Measurements from ENCODE around the gene SLC13A2.

DNA sequence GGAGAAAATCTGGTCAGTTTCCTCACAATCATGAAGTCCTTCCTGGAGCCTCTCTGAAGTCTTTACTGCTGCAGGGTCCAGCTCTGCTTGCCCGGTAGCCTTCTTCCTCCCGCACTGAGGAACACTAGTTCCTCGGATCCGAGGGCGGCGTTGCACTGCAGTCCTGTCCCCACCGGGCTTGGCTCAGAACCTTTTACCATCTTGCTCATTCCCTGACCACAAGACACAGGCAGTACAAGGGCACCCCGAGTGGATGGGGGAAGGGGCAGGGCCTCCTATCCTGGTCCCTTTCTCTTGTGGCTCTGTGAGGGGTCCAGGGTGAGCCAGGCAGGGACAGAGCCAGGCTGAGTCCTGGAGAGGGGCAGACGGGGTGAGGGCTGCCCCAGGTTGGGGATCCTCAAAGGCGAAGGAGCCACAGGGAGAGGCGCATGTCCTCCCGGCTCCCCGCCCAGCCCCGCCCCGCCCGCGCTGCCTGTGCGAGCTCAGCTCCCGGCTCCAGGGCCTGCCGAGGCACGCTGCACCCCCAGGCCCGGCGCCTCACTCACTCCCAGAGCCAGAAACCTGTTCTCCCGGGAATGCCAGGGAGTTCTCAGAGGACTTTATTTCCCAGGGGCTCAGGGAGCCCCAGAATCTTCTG, 34.2 kb downstream of the SLC13A2 start:
- TF ChIP-seq EZH2 (IDR thresholded peaks at IDR 0.05; ENCODE audit: low read depth, unreplicated experiment) (no peak), JUNB (IDR thresholded peaks at IDR 0.05; ENCODE audit: unreplicated experiment) (no peak), CREB1 (CRISPR knock-in tag; IDR thresholded peaks at IDR 0.05; ENCODE audit: low read depth) (no peak), EZH2phosphoT487 (IDR thresholded peaks at IDR 0.05; ENCODE audit: unreplicated experiment) (no peak), POLR2AphosphoS5 (IDR thresholded peaks at IDR 0.05; ENCODE audit: low read depth) (no peak), NANOG (IDR thresholded peaks at IDR 0.05; ENCODE audit: borderline replicate concordance) (no peak)
- TF ChIP-seq, protein P1, sequence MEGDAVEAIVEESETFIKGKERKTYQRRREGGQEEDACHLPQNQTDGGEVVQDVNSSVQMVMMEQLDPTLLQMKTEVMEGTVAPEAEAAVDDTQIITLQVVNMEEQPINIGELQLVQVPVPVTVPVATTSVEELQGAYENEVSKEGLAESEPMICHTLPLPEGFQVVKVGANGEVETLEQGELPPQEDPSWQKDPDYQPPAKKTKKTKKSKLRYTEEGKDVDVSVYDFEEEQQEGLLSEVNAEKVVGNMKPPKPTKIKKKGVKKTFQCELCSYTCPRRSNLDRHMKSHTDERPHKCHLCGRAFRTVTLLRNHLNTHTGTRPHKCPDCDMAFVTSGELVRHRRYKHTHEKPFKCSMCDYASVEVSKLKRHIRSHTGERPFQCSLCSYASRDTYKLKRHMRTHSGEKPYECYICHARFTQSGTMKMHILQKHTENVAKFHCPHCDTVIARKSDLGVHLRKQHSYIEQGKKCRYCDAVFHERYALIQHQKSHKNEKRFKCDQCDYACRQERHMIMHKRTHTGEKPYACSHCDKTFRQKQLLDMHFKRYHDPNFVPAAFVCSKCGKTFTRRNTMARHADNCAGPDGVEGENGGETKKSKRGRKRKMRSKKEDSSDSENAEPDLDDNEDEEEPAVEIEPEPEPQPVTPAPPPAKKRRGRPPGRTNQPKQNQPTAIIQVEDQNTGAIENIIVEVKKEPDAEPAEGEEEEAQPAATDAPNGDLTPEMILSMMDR (conservative IDR thresholded peaks at IDR 0.05; ENCODE audit: low read depth in 2 of 2): no peak
- TF ChIP-seq, protein P2, sequence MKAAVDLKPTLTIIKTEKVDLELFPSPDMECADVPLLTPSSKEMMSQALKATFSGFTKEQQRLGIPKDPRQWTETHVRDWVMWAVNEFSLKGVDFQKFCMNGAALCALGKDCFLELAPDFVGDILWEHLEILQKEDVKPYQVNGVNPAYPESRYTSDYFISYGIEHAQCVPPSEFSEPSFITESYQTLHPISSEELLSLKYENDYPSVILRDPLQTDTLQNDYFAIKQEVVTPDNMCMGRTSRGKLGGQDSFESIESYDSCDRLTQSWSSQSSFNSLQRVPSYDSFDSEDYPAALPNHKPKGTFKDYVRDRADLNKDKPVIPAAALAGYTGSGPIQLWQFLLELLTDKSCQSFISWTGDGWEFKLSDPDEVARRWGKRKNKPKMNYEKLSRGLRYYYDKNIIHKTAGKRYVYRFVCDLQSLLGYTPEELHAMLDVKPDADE (IDR thresholded peaks at IDR 0.05): no peak
- TF ChIP-seq, protein P3, sequence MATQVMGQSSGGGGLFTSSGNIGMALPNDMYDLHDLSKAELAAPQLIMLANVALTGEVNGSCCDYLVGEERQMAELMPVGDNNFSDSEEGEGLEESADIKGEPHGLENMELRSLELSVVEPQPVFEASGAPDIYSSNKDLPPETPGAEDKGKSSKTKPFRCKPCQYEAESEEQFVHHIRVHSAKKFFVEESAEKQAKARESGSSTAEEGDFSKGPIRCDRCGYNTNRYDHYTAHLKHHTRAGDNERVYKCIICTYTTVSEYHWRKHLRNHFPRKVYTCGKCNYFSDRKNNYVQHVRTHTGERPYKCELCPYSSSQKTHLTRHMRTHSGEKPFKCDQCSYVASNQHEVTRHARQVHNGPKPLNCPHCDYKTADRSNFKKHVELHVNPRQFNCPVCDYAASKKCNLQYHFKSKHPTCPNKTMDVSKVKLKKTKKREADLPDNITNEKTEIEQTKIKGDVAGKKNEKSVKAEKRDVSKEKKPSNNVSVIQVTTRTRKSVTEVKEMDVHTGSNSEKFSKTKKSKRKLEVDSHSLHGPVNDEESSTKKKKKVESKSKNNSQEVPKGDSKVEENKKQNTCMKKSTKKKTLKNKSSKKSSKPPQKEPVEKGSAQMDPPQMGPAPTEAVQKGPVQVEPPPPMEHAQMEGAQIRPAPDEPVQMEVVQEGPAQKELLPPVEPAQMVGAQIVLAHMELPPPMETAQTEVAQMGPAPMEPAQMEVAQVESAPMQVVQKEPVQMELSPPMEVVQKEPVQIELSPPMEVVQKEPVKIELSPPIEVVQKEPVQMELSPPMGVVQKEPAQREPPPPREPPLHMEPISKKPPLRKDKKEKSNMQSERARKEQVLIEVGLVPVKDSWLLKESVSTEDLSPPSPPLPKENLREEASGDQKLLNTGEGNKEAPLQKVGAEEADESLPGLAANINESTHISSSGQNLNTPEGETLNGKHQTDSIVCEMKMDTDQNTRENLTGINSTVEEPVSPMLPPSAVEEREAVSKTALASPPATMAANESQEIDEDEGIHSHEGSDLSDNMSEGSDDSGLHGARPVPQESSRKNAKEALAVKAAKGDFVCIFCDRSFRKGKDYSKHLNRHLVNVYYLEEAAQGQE (IDR thresholded peaks at IDR 0.05; ENCODE audit: unreplicated experiment): no peak
- TF ChIP-seq, protein P4, sequence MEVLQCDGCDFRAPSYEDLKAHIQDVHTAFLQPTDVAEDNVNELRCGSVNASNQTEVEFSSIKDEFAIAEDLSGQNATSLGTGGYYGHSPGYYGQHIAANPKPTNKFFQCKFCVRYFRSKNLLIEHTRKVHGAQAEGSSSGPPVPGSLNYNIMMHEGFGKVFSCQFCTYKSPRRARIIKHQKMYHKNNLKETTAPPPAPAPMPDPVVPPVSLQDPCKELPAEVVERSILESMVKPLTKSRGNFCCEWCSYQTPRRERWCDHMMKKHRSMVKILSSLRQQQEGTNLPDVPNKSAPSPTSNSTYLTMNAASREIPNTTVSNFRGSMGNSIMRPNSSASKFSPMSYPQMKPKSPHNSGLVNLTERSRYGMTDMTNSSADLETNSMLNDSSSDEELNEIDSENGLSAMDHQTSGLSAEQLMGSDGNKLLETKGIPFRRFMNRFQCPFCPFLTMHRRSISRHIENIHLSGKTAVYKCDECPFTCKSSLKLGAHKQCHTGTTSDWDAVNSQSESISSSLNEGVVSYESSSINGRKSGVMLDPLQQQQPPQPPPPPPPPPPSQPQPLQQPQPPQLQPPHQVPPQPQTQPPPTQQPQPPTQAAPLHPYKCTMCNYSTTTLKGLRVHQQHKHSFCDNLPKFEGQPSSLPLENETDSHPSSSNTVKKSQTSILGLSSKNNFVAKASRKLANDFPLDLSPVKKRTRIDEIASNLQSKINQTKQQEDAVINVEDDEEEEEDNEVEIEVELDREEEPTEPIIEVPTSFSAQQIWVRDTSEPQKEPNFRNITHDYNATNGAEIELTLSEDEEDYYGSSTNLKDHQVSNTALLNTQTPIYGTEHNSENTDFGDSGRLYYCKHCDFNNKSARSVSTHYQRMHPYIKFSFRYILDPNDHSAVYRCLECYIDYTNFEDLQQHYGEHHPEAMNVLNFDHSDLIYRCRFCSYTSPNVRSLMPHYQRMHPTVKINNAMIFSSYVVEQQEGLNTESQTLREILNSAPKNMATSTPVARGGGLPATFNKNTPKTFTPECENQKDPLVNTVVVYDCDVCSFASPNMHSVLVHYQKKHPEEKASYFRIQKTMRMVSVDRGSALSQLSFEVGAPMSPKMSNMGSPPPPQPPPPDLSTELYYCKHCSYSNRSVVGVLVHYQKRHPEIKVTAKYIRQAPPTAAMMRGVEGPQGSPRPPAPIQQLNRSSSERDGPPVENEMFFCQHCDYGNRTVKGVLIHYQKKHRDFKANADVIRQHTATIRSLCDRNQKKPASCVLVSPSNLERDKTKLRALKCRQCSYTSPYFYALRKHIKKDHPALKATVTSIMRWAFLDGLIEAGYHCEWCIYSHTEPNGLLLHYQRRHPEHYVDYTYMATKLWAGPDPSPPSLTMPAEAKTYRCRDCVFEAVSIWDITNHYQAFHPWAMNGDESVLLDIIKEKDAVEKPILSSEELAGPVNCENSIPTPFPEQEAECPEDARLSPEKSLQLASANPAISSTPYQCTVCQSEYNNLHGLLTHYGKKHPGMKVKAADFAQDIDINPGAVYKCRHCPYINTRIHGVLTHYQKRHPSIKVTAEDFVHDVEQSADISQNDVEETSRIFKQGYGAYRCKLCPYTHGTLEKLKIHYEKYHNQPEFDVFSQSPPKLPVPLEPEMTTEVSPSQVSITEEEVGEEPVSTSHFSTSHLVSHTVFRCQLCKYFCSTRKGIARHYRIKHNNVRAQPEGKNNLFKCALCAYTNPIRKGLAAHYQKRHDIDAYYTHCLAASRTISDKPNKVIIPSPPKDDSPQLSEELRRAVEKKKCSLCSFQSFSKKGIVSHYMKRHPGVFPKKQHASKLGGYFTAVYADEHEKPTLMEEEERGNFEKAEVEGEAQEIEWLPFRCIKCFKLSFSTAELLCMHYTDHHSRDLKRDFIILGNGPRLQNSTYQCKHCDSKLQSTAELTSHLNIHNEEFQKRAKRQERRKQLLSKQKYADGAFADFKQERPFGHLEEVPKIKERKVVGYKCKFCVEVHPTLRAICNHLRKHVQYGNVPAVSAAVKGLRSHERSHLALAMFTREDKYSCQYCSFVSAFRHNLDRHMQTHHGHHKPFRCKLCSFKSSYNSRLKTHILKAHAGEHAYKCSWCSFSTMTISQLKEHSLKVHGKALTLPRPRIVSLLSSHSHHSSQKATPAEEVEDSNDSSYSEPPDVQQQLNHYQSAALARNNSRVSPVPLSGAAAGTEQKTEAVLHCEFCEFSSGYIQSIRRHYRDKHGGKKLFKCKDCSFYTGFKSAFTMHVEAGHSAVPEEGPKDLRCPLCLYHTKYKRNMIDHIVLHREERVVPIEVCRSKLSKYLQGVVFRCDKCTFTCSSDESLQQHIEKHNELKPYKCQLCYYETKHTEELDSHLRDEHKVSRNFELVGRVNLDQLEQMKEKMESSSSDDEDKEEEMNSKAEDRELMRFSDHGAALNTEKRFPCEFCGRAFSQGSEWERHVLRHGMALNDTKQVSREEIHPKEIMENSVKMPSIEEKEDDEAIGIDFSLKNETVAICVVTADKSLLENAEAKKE (CRISPR knock-in tag; IDR thresholded peaks at IDR 0.05): no peak

Measured in GM23338 (cell line).